GM19324 (cell line): ENCODE measurements around the gene GRB10.

Experiments used
- ATAC-seq: cut with Tn5 transposase; IDR thresholded peaks from one replicate; pipeline ENCODE4 v1.9.1; 2021; ENCODE audit warnings: mild to moderate bottlenecking, moderate library complexity; ENCODE audit not compliant: unreplicated experiment, low FRiP score

Gene GRB10

DNA sequence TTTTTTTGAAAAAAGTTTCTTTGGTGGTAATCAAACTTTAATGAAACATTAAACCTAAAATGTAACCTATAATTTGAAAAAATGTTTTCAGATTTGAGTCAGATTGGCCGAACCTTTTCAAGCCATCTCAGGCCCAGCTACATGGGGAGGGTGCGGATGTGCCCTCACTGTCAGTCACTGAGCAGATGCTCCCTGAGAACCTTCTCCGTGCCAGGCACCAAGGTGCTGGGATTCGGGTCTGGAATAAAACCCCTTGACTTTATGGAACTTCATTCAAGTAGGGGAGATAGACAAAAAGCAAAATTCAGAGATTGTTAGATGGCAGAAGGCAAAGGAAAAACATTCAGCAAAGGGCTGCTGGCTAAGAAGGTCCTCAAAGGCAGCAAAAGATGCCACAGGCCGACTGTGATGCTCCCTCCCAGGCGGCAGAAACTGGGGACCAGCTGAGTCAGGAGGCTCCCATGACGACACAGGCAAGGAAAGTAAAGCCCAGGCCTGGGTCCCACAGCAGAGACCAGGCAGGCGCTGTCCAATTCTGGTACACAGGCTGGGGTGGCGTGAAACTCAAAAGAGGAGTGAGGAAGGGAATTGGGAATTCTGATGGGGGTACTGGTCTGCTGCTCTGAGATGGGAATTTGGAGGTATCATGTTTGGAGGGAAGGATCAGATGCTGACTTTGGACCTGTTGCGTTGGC lies 135.3 kb downstream of the GRB10 start:
- no peak for ATAC-seq

DNA sequence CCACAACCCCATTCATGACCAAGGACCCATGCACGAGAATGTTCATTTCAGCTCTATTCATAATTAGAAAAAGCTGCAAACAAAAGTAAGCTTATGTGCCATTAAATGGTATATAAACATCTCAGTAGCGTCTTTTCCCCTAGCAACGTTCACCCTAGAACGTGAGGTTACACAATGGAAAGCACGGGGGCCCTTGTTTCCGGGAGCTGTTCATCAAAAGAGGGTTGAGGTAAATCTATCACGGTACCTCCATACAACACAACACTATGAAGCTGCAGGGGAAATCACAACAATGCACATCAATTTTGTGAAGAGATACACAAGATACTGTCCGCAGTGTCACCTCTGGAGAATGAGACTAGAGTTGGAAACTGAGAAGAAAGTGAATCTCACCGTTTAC lies 136.6 kb downstream of the GRB10 start:
- ATAC-seq = no peak

DNA sequence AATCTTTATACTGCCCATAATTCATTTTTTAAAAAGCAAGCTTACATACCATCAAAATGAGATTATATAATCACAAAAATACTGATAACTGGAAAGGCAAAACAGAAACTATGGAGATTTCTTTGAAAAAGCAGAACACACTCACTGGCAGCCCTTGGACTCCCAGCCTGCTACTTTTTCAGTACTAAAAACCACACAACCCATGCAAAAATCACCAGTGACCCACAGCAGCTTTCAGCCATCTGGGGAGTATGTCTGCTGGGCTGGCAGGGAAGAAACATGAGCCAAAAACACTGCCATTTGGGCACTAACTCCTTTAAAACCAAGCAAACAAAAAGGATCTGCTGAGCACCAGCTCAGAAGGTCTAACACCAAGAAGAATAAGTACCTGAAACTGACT lies 137.5 kb downstream of the GRB10 start:
- ATAC-seq = no peak

- no peak for ATAC-seq
Measured at GRCh38 chr7:50644586-50644985, 138.1 kb downstream of the GRB10 start.

DNA sequence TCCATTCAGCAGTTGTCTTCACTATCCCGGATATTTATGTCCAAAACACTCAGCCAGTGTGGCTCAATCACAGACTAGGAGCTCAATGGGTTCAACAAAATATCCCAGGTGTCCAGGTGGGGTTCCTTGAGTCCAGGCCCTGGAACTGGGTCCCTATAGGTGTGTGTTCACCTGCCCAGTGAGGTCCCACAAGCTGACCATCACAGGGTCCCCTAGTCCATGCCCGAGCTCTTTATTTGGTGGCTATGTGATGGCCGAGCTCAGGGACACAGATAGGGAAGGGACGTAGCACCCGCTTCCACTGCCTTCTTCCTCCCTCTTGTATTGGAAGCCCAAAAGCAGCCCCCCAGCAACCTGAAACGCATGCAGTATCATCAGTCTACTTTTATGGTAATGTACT lies 138.6 kb downstream of the GRB10 start:
- no peak for ATAC-seq

DNA sequence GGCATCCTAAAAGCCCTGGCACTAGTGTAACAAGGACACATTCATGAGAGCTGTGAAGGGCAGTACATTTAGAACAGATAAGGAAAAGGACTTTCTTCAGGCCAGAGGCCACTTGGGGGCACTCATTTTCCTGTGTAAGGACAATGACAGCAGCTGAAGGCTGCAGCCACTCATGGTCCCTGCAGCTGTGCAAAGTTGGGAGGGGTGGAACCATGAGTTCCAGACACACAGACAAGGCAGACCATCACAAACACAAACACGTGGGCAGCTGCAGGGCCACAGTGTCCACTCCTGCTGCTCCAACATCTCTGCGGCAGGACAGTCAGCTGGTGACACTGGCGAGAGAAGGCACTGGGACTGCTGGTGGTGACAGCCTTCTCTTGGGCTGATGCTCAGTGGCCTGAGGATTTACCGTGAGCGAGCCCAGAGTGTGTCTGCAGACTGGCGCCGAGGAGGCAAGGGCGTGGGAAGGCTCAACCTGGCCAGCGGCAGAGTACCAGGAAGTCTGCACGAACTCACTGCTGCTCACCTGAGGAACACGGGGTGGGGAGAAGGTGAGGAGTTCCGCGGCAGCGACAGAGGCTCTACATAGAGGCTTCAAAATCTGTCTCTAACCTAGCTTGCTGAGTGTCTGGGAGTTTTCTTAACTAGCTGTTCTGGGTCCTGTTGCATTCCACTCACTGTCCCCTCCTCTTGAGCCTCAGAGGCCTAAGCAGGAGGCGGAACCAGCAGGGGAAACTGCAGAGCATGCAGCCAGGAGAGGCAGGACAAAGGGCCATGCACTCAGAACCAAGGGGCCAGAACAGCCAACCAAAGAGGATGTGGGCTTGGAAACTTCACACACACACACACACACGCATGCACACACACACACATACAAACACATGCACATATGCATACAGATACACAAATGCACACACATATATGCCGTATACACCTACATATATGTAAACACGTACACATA lies 141.0 kb downstream of the GRB10 start:
- ATAC-seq = no peak

DNA sequence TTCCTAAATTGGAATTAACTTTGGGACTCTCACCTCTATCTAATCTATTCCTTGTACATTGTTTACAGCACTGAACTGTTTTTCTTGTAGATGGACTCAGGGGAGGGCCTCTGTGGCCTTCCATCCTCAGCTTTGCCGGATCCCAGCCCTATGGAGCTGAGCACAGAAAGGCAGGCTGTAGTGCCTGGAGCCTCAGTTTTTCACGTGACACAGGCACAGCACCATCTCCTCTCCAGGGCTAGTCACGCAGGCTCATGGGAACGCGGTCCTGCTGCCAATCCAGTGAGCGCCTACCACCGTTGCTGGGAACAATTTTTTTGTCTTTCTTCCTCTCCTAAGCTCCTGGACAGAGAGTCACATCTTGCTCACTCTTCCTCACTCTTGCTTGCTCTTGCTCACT lies 141.9 kb downstream of the GRB10 start:
- no peak for ATAC-seq

DNA sequence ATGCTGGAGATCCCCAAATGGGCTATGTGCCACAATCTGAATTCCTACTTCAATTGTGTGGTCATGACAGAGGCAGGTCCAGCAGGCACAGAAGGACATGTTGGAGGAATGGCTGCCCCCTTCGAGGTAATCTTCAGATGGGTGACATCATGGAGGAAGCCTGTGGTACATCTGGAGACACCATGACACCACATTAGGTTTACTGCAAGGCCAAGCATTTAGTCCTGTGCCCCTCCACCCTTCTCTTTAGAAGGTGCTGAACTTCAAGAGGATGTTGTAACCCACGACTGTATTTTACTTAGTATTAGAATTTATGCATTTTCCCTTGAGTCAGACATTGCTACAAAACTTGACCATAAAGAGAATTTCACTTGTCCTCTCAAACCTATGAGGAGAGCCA lies 142.4 kb downstream of the GRB10 start:
- ATAC-seq = no peak

- ATAC-seq = no peak
Measured at GRCh38 chr7:50637725-50638643, 144.7 kb downstream of the GRB10 start.

GRCh38 chr7:50634378-50634777 lies 148.3 kb downstream of the GRB10 start:
- no peak for ATAC-seq

DNA sequence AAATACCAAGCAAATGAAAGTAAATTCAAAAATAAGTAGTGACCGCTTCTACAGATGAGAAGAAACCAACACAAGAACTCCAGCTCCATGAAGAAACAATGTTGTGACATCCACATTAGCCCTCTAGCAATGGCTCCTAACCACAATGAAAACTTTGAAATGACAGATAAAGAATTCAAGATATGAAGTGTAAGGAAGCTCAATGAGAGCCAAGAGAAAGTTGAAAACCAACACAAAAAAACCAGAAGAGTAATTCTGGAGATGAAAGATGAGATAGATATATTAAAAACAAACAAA lies 149.3 kb downstream of the GRB10 start:
- ATAC-seq = no peak

- no peak for ATAC-seq
Measured at GRCh38 chr7:50632561-50633413, 149.9 kb downstream of the GRB10 start.

DNA sequence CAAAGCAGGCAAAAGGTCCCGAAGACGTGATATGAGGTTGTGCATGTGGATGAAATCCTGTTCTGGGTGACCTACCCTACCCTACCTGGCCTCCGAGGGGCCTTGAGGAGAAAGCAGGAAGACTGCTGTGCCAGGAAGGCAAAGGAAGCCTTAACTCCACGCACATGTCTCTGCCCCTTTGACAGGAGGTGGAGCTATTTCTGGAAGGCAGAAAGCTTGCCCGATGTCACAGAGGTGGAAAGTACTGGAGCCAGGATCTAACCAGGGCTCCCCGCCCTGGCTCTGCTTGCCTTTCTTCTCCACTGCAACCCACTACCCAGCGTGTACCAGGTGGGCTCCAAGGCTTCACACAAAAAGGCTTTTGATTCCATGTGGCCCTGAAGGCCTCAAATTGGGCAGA lies 151.1 kb downstream of the GRB10 start:
- no peak for ATAC-seq

DNA sequence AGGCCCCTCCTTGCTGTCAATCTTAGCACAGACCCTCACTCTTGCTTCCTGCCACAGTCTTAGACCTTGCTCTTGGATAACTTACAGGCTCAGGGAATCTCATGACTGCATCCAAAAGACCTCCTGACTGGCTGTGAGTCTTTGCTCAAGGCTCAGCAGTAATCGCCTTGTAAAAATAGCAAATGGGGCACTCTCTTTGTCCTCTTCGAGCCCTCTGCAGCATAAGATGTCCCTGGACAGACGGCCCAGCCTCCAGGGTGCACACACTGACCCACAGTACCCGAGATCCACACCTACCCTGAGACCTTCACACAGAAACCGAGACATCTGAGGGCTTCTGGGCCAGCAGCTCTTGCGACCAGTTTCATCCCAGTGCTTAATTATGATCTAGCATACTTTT lies 151.6 kb downstream of the GRB10 start:
- ATAC-seq = no peak

DNA sequence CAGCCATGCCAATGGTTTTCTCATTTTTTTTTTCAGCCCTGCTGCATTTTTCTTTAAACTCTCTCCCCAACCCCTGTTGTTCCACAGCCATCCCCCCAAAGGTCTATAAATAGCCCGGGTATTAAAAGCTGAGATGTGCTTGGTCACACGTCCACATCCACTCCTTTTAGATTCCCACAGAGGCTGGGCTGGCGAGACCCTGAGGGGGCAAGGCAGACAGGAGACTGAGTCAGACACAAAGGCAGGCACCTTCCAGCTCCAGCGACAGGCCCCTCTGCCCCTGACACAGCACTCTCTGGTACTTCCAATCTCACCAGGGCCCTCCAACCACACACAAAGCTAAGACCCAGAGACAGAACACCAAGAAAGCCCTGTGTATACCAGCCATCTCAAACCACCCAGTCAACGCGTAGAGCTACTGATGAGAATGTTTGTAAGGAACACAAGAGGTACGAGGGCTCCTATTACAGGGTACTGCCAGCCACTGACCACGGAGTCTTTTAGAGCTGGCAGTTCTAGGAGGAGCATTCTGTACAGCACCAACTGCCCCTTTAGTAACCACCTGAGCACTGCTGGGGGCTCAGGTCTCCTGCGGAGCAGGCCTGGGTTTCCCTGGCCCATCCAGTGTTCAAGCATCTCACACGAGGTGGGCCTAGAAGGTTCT lies 153.3 kb downstream of the GRB10 start:
- ATAC-seq = no peak

GRCh38 chr7:50628434-50629084 lies 154.1 kb downstream of the GRB10 start:
- ATAC-seq = no peak

- no peak for ATAC-seq
Measured at GRCh38 chr7:50627824-50628361, 154.8 kb downstream of the GRB10 start.

DNA sequence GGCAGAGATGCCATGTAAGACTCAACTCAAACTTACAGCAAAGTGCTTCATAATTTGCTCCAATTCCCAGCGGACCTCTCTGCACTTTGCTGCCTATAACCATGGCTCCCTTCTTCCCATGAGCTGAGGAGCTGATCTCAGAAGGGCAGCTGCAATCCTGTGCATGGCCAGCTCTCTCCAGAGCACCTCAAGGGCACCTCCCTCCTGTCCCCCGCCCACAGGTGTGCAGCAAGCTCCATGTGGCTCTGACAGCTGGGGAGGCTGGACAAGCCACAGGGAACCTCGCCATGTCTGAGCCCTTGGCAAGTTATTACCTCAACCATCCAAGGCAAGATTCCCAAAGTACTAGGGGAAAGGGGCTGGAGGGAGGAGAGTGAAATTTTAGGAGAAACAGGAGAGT lies 156.4 kb downstream of the GRB10 start:
- ATAC-seq = no peak

DNA sequence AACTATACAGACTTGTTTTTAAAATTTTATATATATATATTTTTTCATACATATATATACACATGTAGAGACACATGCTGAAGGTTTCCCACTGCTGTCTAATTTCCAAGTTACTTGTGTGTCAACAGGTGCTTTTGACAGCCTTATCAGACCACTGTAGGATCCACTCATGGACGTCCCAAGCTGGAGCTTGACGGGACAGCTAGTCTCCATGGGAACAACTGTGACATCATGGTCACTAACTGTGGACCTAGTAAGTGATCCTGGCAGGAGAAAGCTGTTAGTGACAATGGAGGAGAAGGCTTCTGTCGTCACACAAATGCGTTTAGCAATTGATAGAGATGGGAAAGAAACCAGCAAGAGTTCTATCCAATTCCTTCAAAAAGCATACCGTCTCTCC lies 157.3 kb downstream of the GRB10 start:
- ATAC-seq = no peak
